GM21423 (cell line): ENCODE data around the gene TGFBR3.

Experiments
- ATAC-seq: cut with Tn5 transposase; IDR thresholded peaks from one replicate; pipeline ENCODE4 v1.9.1; 2021; ENCODE audit warnings: mild to moderate bottlenecking, moderate library complexity; ENCODE audit not compliant: unreplicated experiment

Gene TGFBR3

GRCh38 chr1:91783423-91784170 is 102.4 kb downstream of the TGFBR3 start:
- ATAC-seq = no peak

GRCh38 chr1:91781901-91782622 is 103.9 kb downstream of the TGFBR3 start:
- no peak for ATAC-seq

DNA sequence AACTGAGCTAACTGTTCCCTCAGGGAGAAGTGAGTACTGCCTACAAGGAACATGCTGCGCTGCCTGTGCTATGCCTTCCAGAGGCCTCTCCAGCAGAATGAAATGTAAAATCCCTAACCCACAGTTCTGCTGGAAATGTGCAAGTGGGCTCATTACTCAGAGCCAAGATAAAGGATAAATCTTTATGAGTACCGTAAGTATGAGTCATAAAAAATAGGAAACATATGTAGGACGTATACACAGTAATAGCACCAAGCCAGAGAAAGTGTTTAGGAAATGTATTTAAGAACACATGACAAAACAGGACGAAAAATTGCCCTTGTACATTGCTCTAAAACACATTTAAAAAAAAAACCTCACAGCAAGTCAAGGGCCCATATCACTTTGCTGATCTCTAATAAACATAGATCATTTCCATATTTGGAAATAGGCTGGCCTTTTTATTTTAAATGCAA is 104.6 kb downstream of the TGFBR3 start:
- ATAC-seq = no peak

DNA sequence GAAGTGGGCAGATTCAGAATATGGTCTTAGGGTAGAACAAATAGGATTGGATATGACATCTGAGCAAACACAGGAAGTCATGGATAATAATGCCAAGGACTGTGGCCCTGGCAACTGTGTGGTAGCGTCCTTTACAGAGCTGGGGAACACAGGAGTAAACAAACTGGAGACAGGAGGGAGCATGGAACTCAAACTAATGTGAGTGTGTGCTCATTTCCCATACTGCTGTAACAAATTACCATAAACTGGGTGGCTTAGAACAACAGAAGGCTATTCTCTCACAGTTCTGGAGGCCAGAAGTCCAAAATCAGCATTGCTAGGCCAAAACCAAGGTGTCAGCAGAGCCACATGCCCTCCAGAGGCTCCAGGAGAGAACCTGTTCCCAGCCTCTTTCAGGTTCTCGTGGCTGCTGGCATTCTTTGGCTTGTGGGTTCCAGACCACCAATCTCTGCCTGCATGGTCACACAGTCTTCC is 106.4 kb downstream of the TGFBR3 start:
- ATAC-seq = no peak

DNA sequence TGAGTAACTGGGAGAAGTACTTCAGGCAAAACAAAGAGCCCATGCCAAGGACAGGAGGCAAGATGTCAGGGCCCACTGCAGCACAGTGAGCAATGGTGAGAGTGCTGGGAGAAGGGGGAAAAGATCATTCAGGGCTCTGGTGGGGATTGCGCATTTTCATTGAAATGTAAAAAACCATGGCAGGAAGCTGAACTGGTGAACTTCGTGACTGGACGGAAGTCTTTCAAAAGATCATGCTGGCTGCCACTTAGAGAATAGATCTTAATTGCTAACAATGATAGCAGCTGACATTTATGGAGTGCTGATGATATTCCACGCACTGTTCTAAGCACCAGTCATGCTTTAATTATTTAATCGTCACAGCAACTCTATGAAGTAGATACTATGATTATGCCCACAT is 107.0 kb downstream of the TGFBR3 start:
- ATAC-seq = no peak

DNA sequence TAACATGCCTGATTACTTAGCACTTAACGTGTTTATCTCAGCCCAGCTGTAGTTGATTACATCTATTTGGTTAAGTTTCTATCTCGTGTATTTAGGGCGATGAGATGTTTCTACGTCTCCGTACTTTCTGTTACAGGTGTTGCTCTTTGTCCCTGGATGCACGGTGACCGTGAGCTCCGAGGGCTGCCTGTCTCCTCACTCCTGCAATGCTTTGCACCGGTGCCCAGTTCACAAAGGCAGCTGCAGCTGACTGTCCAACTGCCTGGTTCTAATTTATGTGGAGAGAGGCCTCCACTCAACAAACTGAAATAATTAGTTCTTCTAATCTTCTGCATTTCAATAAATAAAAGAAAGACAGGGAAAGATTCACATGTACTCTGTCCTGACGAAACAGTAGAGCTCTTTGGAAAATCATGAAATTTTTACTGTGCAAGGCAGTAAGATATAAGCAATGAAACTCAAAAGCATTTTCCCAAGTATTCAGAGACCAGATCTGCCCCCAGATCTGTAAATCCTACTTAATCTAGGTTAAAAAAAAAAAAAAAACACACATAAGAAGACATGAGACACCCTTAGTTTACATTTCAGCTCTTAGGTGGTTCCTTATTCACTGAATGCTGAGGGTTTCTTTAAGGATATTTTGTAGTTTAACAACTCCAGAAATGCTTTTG is 108.2 kb downstream of the TGFBR3 start:
- ATAC-seq = no peak

- ATAC-seq = no peak
These were observed 108.8 kb downstream of the TGFBR3 start for GRCh38 chr1:91777196-91777595.

DNA sequence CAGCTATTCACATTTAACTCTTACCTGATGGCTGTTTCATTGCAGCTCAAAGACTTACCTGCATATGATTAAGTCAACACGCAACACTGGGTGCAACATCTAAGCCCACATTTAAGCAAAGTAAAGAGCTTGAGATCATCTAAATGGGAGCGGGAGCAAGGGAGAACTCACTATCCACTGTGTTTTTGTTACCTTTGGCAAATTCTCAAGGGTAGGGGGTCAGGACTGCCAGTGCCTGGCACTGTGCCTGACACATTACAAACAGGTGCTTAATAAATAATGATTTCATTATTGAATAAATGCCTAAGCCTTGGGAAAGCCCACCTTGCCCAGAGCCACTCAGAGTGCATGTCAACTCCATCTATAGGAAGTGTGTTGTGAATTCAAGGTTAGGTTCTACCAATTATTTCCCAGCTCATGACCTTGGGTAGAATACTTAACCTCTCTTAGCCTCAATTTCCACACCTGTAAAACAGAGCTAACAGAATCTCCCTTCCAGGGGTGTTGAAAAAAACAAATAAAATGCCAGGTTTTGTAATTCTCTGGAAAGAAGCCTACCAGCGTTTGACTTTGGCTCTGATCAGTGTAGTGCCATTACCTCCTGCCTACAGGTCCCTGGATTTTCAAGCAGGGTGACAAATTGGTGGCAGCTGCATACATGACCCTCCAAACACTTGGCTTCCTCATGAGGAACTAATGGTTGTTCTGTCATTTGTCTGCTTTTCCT is 109.7 kb downstream of the TGFBR3 start:
- no peak for ATAC-seq

- ATAC-seq = no peak
These were observed 110.7 kb downstream of the TGFBR3 start for GRCh38 chr1:91775227-91775626.

- no peak for ATAC-seq
These were observed 111.3 kb downstream of the TGFBR3 start for GRCh38 chr1:91774520-91775203.

DNA sequence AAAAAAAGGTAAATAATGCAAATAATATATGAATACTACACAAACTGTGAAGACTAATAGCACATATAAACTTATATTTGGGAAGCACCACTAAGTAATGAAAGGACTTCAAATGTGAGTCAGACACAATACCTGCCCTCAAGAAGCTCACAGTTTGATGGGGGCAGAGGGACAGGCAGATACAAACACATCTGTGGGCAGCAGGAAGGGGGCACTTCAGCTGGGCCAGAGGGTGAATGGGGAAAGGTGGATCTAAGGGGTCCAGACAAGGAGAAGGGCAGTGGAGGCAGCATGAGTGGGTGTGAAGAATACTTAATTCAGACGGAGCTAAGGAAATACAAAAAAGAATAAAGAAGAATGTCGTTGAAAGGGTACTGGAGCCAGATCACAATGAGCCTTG is 114.2 kb downstream of the TGFBR3 start:
- no peak for ATAC-seq

GRCh38 chr1:91770667-91771268 is 115.2 kb downstream of the TGFBR3 start:
- ATAC-seq = no peak

DNA sequence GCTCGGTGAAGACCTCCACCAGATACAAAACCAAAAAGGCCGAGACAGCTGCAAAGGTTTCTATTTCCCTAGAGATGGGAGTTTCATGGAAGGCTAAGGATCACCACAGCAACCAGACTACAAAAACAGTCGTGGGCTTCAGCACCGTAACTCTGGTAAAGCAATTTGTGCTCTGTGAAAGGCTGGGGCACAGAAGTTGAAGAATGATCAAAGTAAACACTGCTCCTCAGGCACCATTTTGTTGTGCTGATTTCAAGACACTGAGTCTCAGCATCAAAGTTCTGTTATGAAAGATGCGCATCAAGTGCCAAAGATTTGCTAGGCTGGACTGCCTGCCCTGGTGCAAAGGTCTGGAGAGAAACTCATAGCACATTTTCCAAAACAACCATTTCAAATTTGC is 116.2 kb downstream of the TGFBR3 start:
- no peak for ATAC-seq

DNA sequence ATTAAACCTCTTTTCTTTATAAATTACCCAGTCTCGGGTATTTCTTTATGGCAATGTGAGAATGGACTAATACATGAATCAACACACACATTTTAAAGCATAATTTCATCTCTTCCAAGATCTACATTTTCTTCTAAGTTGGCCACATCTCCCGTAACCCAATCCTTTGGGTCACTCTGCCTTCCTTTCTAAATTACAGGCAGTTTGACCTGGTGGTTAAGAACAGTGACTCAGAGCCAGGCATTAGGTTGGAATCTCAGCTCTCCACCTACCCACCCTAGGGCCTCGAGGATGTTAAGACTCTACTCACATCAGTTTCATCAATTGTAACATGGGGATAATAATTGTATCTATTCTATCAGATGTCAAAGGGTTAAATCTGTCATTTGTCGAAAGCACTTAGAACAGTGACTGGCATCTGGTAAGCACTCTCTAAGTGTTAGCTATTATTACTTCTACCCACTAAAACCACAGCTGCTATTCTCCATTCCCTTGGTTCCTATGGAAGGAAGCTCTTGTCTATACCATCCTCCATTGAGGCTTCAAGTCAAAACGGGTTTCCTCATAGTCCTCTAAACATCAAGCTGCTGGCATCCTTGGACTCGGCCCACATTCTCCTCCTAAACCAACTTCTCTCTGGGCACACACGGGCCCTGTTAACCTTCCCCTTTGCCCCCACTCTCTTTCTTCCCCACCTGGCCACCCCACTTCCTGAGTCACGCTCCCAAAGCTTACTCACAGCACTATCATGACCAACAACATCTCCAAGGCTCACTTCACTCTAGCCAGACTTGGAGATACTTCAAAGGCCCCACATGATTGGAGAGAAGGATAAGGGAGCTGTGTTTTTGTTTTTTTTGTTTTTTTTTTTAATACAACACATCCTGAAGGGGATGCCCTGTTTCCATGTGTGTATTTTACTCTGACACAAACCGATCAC is 116.9 kb downstream of the TGFBR3 start:
- no peak for ATAC-seq

- ATAC-seq = no peak
These were observed 117.8 kb downstream of the TGFBR3 start for GRCh38 chr1:91768120-91768519.

- no peak for ATAC-seq
These were observed 119.1 kb downstream of the TGFBR3 start for GRCh38 chr1:91766883-91767282.

GRCh38 chr1:91765880-91766443 is 120.0 kb downstream of the TGFBR3 start:
- no peak for ATAC-seq

- ATAC-seq = no peak
These were observed 120.7 kb downstream of the TGFBR3 start for GRCh38 chr1:91765293-91765692.
